Measurements from ENCODE around the gene SRPRB.

SRPRB gene

GRCh38 chr3:133856316-133856715 is 50.7 kb downstream of the SRPRB start:
- no peak for TF ChIP-seq POU2F2 (IDR thresholded peaks at IDR 0.05; ENCODE audit: low read depth, low read length)
- TF ChIP-seq TAF1 (IDR thresholded peaks at IDR 0.05; ENCODE audit: low read depth, low read length): no peak
- no peak for TF ChIP-seq PAX5 (IDR thresholded peaks at IDR 0.05; ENCODE audit: insufficient read depth, low read length, severe bottlenecking)
- TF ChIP-seq POLR2A (IDR thresholded peaks at IDR 0.05; ENCODE audit: low read depth, low read length): no peak
- TF ChIP-seq POLR2AphosphoS5 (IDR thresholded peaks at IDR 0.05; ENCODE audit: low read depth, low read length): no peak
- TF ChIP-seq SPI1 (IDR thresholded peaks at IDR 0.05; ENCODE audit: low read depth, low read length): no peak
- FAIRE-seq: no peak
- DNase-seq (ENCODE audit: insufficient read length, low spot score): no peak

- no peak for DNase-seq (ENCODE audit: insufficient read length, low spot score)
- FAIRE-seq: peak; percentile 43
- TF ChIP-seq POLR2A (IDR thresholded peaks at IDR 0.05; ENCODE audit: low read depth, low read length) (no peak), SPI1 (IDR thresholded peaks at IDR 0.05; ENCODE audit: low read depth, low read length) (0 out of 2 replicates have a peak, but pooled peaks have one; percentile 6)
These were observed 52.2 kb downstream of the SRPRB start for GRCh38 chr3:133857767-133858166.

DNA sequence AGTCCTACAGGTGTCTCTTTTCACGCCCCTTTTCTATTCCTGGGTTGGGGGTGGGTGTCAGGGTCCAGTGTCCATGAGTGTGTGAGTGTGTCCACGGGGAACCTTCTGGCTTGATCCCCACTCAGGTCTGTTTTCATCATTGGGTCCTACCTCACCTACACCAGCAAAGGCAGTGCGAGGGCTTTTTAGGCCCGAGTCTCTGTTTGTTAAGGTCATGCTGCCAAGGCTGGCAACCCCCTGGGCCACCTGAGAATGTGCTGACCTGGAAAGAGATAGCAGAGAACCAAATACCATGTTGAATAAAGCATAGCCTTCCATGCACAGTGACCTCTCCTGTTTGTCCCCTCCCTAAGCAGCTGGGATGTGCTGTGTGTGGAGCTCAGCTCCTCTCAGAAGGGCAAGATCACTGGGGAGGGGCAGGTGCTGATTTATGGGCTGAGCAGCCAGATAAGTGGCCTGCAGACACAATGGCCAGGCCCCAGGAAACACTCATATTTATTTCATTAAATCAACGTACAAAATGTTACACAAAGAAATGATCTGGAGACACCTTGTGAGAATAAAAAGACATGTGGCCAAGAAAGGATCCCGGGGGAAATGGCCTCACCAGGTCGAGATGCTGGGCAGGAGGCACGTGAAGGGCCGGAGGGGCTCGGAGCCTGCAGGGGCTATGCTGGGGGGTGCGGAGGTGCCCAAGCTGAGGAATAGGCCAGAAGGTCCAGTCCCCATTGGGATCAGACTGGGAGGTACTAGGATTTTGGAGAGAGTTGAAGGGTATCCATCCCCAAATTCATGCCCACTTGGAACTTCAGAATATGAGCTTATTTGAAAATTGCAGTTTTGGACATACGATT is 54.0 kb downstream of the SRPRB start:
- DNase-seq (ENCODE audit: insufficient read length, low spot score) (no peak), FAIRE-seq (no peak)

GRCh38 chr3:133860519-133860918 is 54.9 kb downstream of the SRPRB start:
- TF ChIP-seq POLR2A (IDR thresholded peaks at IDR 0.05; ENCODE audit: low read depth, low read length) (no peak), POLR2AphosphoS5 (IDR thresholded peaks at IDR 0.05; ENCODE audit: low read depth, low read length) (no peak), TAF1 (IDR thresholded peaks at IDR 0.05; ENCODE audit: low read depth, low read length) (no peak), SPI1 (IDR thresholded peaks at IDR 0.05; ENCODE audit: low read depth, low read length) (no peak), PAX5 (IDR thresholded peaks at IDR 0.05; ENCODE audit: insufficient read depth, low read length, severe bottlenecking) (no peak), POU2F2 (IDR thresholded peaks at IDR 0.05; ENCODE audit: low read depth, low read length) (no peak)
- FAIRE-seq (no peak), DNase-seq (ENCODE audit: insufficient read length, low spot score) (no peak)

More for the DNA sequence above, 54.0 kb downstream of the SRPRB start:
- no peak for TF ChIP-seq POLR2AphosphoS5 (IDR thresholded peaks at IDR 0.05; ENCODE audit: low read depth, low read length)
- TF ChIP-seq POU2F2 (IDR thresholded peaks at IDR 0.05; ENCODE audit: low read depth, low read length): no peak
- no peak for TF ChIP-seq SPI1 (IDR thresholded peaks at IDR 0.05; ENCODE audit: low read depth, low read length)
- no peak for TF ChIP-seq TAF1 (IDR thresholded peaks at IDR 0.05; ENCODE audit: low read depth, low read length)
- TF ChIP-seq PAX5 (IDR thresholded peaks at IDR 0.05; ENCODE audit: insufficient read depth, low read length, severe bottlenecking): no peak
- no peak for TF ChIP-seq POLR2A (IDR thresholded peaks at IDR 0.05; ENCODE audit: low read depth, low read length)

- FAIRE-seq: no peak
- TF ChIP-seq POLR2A (IDR thresholded peaks at IDR 0.05; ENCODE audit: low read depth, low read length) (no peak), SPI1 (IDR thresholded peaks at IDR 0.05; ENCODE audit: low read depth, low read length) (no peak), PAX5 (IDR thresholded peaks at IDR 0.05; ENCODE audit: insufficient read depth, low read length, severe bottlenecking) (no peak), POU2F2 (IDR thresholded peaks at IDR 0.05; ENCODE audit: low read depth, low read length) (no peak), POLR2AphosphoS5 (IDR thresholded peaks at IDR 0.05; ENCODE audit: low read depth, low read length) (no peak), TAF1 (IDR thresholded peaks at IDR 0.05; ENCODE audit: low read depth, low read length) (no peak)
- no peak for DNase-seq (ENCODE audit: insufficient read length, low spot score)
These were observed 56.5 kb downstream of the SRPRB start for GRCh38 chr3:133862161-133862560.

DNA sequence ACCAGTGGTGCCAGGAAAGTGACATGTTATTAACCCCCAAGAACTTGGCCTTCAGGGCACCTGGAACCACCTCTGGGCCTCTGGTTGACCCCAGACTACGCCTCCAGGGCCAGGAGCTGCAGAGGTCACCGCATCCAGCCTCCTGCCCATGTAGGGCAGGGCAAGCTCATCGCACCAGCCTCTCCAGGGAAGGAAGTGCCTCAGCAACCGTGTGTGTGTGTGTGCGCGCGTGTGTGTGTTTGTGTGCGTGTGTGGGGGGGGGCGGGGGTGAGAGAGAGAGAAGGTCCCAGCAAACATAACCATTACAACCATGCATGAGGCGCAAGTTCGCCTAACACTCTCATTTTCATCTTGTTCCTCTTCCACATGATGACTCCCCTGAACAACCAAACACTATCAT is 58.3 kb downstream of the SRPRB start:
- no peak for TF ChIP-seq POLR2A (IDR thresholded peaks at IDR 0.05; ENCODE audit: low read depth, low read length)
- TF ChIP-seq TAF1 (IDR thresholded peaks at IDR 0.05; ENCODE audit: low read depth, low read length): no peak
- TF ChIP-seq PAX5 (IDR thresholded peaks at IDR 0.05; ENCODE audit: insufficient read depth, low read length, severe bottlenecking): no peak
- no peak for TF ChIP-seq POU2F2 (IDR thresholded peaks at IDR 0.05; ENCODE audit: low read depth, low read length)
- no peak for TF ChIP-seq SPI1 (IDR thresholded peaks at IDR 0.05; ENCODE audit: low read depth, low read length)
- no peak for TF ChIP-seq POLR2AphosphoS5 (IDR thresholded peaks at IDR 0.05; ENCODE audit: low read depth, low read length)
- no peak for FAIRE-seq
- no peak for DNase-seq (ENCODE audit: insufficient read length, low spot score)

DNA sequence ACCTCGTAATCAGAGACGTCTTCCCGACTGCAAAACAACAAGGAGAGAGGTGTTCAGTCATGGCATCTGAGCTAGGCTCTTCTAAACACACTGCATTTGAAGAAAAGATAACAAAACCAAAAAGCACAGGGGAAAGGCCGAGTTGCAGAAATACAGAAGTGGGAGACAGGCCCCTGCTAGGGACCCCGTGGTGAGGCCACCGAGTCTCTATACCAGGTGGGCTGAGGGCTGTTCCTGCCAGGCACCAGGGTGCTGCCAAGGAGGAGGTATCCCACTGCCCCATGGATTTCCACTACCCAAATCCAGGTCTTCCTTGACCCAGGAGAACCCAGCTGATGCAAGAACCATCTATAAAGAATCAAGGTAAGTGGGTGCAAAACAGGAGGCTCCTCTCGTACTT is 59.0 kb downstream of the SRPRB start:
- no peak for DNase-seq (ENCODE audit: insufficient read length, low spot score)
- no peak for FAIRE-seq
- TF ChIP-seq POLR2A (IDR thresholded peaks at IDR 0.05; ENCODE audit: low read depth, low read length) (no peak), POU2F2 (IDR thresholded peaks at IDR 0.05; ENCODE audit: low read depth, low read length) (no peak), POLR2AphosphoS5 (IDR thresholded peaks at IDR 0.05; ENCODE audit: low read depth, low read length) (no peak), SPI1 (IDR thresholded peaks at IDR 0.05; ENCODE audit: low read depth, low read length) (no peak), PAX5 (IDR thresholded peaks at IDR 0.05; ENCODE audit: insufficient read depth, low read length, severe bottlenecking) (no peak), TAF1 (IDR thresholded peaks at IDR 0.05; ENCODE audit: low read depth, low read length) (no peak)

GRCh38 chr3:133865136-133865855 is 59.7 kb downstream of the SRPRB start:
- TF ChIP-seq SPI1 (IDR thresholded peaks at IDR 0.05; ENCODE audit: low read depth, low read length) (no peak), PAX5 (IDR thresholded peaks at IDR 0.05; ENCODE audit: insufficient read depth, low read length, severe bottlenecking) (no peak), POLR2AphosphoS5 (IDR thresholded peaks at IDR 0.05; ENCODE audit: low read depth, low read length) (no peak), POU2F2 (IDR thresholded peaks at IDR 0.05; ENCODE audit: low read depth, low read length) (no peak), POLR2A (IDR thresholded peaks at IDR 0.05; ENCODE audit: low read depth, low read length) (no peak), TAF1 (IDR thresholded peaks at IDR 0.05; ENCODE audit: low read depth, low read length) (no peak)
- FAIRE-seq (no peak), DNase-seq (ENCODE audit: insufficient read length, low spot score) (no peak)

- DNase-seq (ENCODE audit: insufficient read length, low spot score) (no peak), FAIRE-seq (no peak)
- TF ChIP-seq POLR2AphosphoS5 (IDR thresholded peaks at IDR 0.05; ENCODE audit: low read depth, low read length) (no peak), PAX5 (IDR thresholded peaks at IDR 0.05; ENCODE audit: insufficient read depth, low read length, severe bottlenecking) (no peak), TAF1 (IDR thresholded peaks at IDR 0.05; ENCODE audit: low read depth, low read length) (no peak), SPI1 (IDR thresholded peaks at IDR 0.05; ENCODE audit: low read depth, low read length) (no peak), POU2F2 (IDR thresholded peaks at IDR 0.05; ENCODE audit: low read depth, low read length) (no peak), POLR2A (IDR thresholded peaks at IDR 0.05; ENCODE audit: low read depth, low read length) (no peak)
These were observed 60.5 kb downstream of the SRPRB start for GRCh38 chr3:133866141-133866540.

Measured in GM12891 (cell line).